C4-2B (cell line): Measurements from ENCODE around the gene CCDC15.

ENCODE experiments used
- CTCF ChIP-seq: fragments of 450-650 bp; conservative IDR thresholded peaks from 2 replicates; pipeline ENCODE4 v1.5.1; 2017; ENCODE audit warnings: mild to moderate bottlenecking
- ZFX ChIP-seq: fragments of 450-650 bp; IDR thresholded peaks from 2 replicates; pipeline ENCODE4 v1.6.1; 2017

- TF ChIP-seq CTCF, result no peak
- TF ChIP-seq ZFX, result no peak
These were observed 34.1 kb upstream of the CCDC15 start for GRCh38 chr11:124919898-124920297.
